ENCODE data around the gene ELMO1.

Gene ELMO1

DNA sequence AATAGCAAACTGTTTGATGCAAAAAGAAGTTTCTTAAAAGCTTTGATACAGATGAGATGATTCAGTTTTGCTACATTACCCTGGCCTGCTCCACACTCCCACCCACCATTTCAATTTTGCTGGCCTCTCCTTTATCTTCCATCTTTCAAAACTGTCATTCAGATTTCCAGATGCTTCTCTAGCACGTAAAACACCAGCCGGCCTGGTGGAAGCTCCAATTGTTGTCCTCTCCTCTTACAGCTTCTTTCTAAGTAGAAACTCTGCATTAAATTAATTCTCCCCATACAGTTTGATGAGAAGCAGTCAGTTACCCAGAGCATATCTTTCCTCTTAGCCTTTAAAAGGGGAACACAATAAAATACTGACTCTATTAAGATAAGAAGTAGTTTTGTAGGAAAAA, 34.3 kb upstream of the ELMO1 start:
- no peak for DNase-seq (ENCODE audit: low read depth in 1 of 2, low spot score in 1 of 2)
- TF ChIP-seq JUND (IDR thresholded peaks at IDR 0.05; ENCODE audit: low read depth): no peak
- in situ Hi-C loops (cut with HindIII; ENCODE audit: low pct_unique_long_range_greater_than_20kb, low sequenced_read_pairs): no loop called here

GRCh38 chr7:37482505-37482904, 33.8 kb upstream of the ELMO1 start:
- TF ChIP-seq JUND (IDR thresholded peaks at IDR 0.05; ENCODE audit: low read depth): no peak
- in situ Hi-C loops (cut with HindIII; ENCODE audit: low pct_unique_long_range_greater_than_20kb, low sequenced_read_pairs): no loop called here
- DNase-seq (ENCODE audit: low read depth in 1 of 2, low spot score in 1 of 2): no peak

DNA sequence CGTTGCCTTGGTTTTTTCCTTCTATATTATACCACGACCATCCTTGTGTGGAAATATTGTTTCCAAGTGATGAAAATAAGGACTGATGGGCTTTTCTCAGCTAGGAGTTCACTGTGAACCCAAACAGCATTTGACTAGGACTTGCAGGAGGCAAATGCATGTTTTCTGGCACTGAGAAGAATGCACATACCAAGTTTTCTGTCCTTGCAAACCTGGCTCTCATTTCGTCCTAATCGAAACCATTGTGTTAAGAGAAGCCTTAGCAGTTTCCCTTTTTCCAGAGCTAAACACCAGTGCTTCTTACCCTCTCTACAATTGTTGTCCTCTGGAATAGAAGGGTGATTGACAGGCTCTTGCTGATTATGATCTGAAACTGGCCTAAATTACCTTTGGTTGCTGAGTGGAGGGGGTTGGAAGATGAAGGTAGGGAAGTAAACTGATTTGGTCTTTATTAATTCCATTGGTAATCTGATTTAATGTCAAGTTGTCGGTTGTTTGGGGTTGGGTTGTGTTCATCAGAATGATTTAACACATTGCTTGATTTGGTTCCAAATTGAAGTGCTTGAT, 33.1 kb upstream of the ELMO1 start:
- no peak for TF ChIP-seq JUND (IDR thresholded peaks at IDR 0.05; ENCODE audit: low read depth)
- no peak for DNase-seq (ENCODE audit: low read depth in 1 of 2, low spot score in 1 of 2)
- in situ Hi-C loops (cut with HindIII; ENCODE audit: low pct_unique_long_range_greater_than_20kb, low sequenced_read_pairs): no loop called here

DNA sequence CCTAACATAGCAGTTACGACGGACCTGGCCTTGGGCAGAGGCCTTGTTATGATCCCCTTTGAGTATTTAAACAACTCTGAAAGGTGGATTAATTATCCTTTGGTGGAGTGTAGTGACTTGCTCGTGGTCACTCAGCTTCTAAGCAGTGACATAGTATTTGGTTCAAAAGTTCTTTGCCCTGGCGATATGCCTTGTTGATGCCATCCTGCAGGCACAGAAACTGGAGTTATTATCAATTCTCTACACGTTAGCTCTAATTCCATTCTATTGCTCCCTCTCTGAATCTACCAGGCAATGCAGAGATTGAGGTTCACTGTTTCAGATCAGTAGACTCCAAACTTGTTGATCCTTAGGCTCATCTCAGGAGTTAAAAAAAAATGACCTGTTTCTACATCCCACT, 32.5 kb upstream of the ELMO1 start:
- in situ Hi-C loops (cut with HindIII; ENCODE audit: low pct_unique_long_range_greater_than_20kb, low sequenced_read_pairs): no loop called here
- no peak for DNase-seq (ENCODE audit: low read depth in 1 of 2, low spot score in 1 of 2)
- TF ChIP-seq JUND (IDR thresholded peaks at IDR 0.05; ENCODE audit: low read depth): no peak

- no peak for DNase-seq (ENCODE audit: low read depth in 1 of 2, low spot score in 1 of 2)
- no peak for TF ChIP-seq JUND (IDR thresholded peaks at IDR 0.05; ENCODE audit: low read depth)
- in situ Hi-C loops (cut with HindIII; ENCODE audit: low pct_unique_long_range_greater_than_20kb, low sequenced_read_pairs): no loop called here
These were observed 31.7 kb upstream of the ELMO1 start for GRCh38 chr7:37480041-37481031.

GRCh38 chr7:37476881-37477450, 28.3 kb upstream of the ELMO1 start:
- no peak for TF ChIP-seq JUND (IDR thresholded peaks at IDR 0.05; ENCODE audit: low read depth)
- no peak for DNase-seq (ENCODE audit: low read depth in 1 of 2, low spot score in 1 of 2)
- in situ Hi-C loops (cut with HindIII; ENCODE audit: low pct_unique_long_range_greater_than_20kb, low sequenced_read_pairs): no loop called here

GRCh38 chr7:37476428-37476827, 27.8 kb upstream of the ELMO1 start:
- no peak for DNase-seq (ENCODE audit: low read depth in 1 of 2, low spot score in 1 of 2)
- TF ChIP-seq JUND (IDR thresholded peaks at IDR 0.05; ENCODE audit: low read depth): no peak
- in situ Hi-C loops (cut with HindIII; ENCODE audit: low pct_unique_long_range_greater_than_20kb, low sequenced_read_pairs): no loop called here

DNA sequence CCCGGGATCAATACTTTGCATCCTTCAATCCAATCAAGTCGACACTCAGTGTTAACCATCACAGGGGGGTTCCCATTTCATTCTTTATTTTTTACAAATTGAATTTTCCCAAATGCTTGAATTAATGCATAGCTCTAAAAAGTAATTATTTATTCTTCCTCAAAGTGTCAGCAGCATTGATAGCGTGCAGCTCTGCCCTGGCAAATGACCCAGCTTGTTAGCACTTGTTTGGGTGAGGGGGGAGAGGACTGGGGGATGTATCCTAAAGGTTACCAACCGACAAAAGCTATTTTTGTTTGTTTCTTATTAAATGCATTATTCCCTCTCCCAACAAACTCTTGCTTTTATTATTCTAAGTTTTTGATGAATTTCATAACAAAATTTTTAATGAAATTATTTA, 27.0 kb upstream of the ELMO1 start:
- TF ChIP-seq JUND (IDR thresholded peaks at IDR 0.05; ENCODE audit: low read depth): no peak
- in situ Hi-C loops (cut with HindIII; ENCODE audit: low pct_unique_long_range_greater_than_20kb, low sequenced_read_pairs): no loop called here
- DNase-seq (ENCODE audit: low read depth in 1 of 2, low spot score in 1 of 2): no peak

GRCh38 chr7:37471619-37472018, 23.0 kb upstream of the ELMO1 start:
- TF ChIP-seq JUND (IDR thresholded peaks at IDR 0.05; ENCODE audit: low read depth): no peak
- no peak for DNase-seq (ENCODE audit: low read depth in 1 of 2, low spot score in 1 of 2)
- in situ Hi-C loops (cut with HindIII; ENCODE audit: low pct_unique_long_range_greater_than_20kb, low sequenced_read_pairs): no loop called here

DNA sequence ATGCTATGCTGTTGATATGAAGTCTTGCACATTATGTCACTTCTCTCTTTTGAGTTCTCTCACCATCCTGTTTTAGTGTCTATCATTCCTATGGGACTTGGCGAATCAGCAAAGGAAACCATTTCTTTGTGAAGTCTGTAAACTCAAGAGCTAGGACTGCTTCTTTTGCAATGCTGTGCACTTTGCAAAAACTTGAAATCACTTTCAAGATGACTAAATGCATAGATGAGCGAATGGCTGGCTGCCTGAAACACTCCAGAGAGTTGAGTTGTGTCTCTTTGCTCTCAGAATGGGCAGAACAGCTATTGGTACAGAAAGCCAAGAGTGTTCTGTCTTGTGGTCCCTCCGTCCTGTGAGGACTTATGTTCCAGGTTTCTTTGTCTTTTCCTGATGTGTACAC, 18.3 kb upstream of the ELMO1 start:
- DNase-seq (ENCODE audit: low read depth in 1 of 2, low spot score in 1 of 2): no peak
- no peak for TF ChIP-seq JUND (IDR thresholded peaks at IDR 0.05; ENCODE audit: low read depth)
- in situ Hi-C loops (cut with HindIII; ENCODE audit: low pct_unique_long_range_greater_than_20kb, low sequenced_read_pairs): no loop called here

DNA sequence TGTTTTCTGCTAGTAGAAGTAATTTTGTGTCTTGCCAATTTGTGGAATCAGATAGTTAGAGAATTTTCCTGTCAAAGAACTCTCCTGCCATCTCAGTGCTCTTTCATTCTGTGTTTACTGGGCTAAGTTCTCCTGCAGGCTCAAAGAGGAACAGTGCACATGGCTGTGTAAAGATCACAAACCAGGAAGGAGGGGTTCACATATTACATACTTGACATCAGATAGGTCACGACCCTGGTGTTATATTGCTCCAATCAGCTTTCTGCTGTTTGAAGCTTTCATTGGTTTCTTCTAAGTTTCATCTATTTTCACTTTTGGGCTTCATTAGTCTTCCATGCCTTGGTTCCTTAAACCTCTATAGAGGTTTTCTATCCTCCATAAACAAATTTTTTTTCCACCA, 13.5 kb upstream of the ELMO1 start:
- TF ChIP-seq JUND (IDR thresholded peaks at IDR 0.05; ENCODE audit: low read depth): no peak
- DNase-seq (ENCODE audit: low read depth in 1 of 2, low spot score in 1 of 2): no peak
- in situ Hi-C loops (cut with HindIII; ENCODE audit: low pct_unique_long_range_greater_than_20kb, low sequenced_read_pairs): no loop called here

DNA sequence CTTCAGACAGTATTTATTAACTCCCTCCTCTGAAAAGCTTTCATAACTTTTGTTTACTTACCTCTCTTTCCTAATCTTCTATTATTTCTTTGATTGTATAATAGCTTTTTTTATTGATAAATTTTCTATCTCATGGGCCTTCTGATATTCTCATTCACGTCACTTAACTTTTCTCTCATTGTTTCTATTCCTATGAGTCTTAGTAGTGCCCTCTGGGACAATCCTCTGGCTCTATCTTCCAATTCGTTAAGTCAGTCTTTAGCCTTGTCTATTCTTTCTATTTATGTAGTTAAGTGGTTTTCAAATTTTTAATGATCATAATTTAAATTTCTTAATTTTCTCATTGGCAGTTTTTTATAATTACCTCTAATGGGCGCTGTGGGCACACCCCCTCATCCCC, 6.4 kb upstream of the ELMO1 start:
- no peak for TF ChIP-seq JUND (IDR thresholded peaks at IDR 0.05; ENCODE audit: low read depth)
- in situ Hi-C loops (cut with HindIII; ENCODE audit: low pct_unique_long_range_greater_than_20kb, low sequenced_read_pairs): no loop called here
- no peak for DNase-seq (ENCODE audit: low read depth in 1 of 2, low spot score in 1 of 2)

- in situ Hi-C loops (cut with HindIII; ENCODE audit: low pct_unique_long_range_greater_than_20kb, low sequenced_read_pairs): no loop called here
- no peak for DNase-seq (ENCODE audit: low read depth in 1 of 2, low spot score in 1 of 2)
- TF ChIP-seq JUND (IDR thresholded peaks at IDR 0.05; ENCODE audit: low read depth): no peak
These were observed 3.7 kb upstream of the ELMO1 start for GRCh38 chr7:37452346-37452745.
